Stimulated activated CD8-positive, alpha-beta memory T cell treated with anti-CD3 and anti-CD28 coated beads, Interleukin-7, amount 100 ng/mL, for 48 hours (primary cell): ENCODE results near the gene PBX4.
A peak's percentile ranks its signal among the peaks of the same experiment; 100 is the strongest.
"Not testable (repeated sequence)": the region's sequence is repeated elsewhere in the genome, so short reads cannot be mapped to it uniquely, and the experiment has no call there.

Experiments used
- DNase-seq, 2 donors: peaks; one replicate each; pipeline ENCODE4 v3.0.0-alpha.2; 2020; ENCODE audit warnings: low read depth in 1 of 2; ENCODE audit errors: extremely low read depth in 1 of 2

The PBX4 gene

GRCh38 chr19:19618219-19619051 is at the start of gene PBX4:
Gene PBX4, minus strand, starts transcription at chr19:19618687. Its CDS starts 58 bp downstream, at chr19:19618629.
- DNase-seq, result peak; percentile 98 to 99

GRCh38 chr19:19665420-19665948 is 47.0 kb upstream of the PBX4 start:
- not testable (repeated sequence) for DNase-seq

- DNase-seq, result peak; percentile 78 to 94
These were observed 45.0 kb upstream of the PBX4 start, which contains the start of gene ATP13A1 for GRCh38 chr19:19663256-19664120. Gene ATP13A1, minus strand, starts transcription at chr19:19663676. Its CDS starts 10 bp downstream, at chr19:19663666.

GRCh38 chr19:19662871-19663255 is 44.4 kb upstream of the PBX4 start:
- no peak for DNase-seq

- DNase-seq, result no peak
These were observed 43.9 kb upstream of the PBX4 start for GRCh38 chr19:19662344-19662743.

GRCh38 chr19:19661675-19662251 is 43.3 kb upstream of the PBX4 start:
- peak in 1 of 2 donors; percentile 52 for DNase-seq

- DNase-seq, result no peak
These were observed 42.7 kb upstream of the PBX4 start for GRCh38 chr19:19661141-19661674.

- DNase-seq, result no peak
These were observed 41.3 kb upstream of the PBX4 start for GRCh38 chr19:19659646-19660245.

GRCh38 chr19:19657397-19657783 is 38.9 kb upstream of the PBX4 start:
- DNase-seq, result no peak

- no peak for DNase-seq
These were observed 38.2 kb upstream of the PBX4 start for GRCh38 chr19:19656451-19657396.

- no peak for DNase-seq
These were observed 37.3 kb upstream of the PBX4 start for GRCh38 chr19:19655641-19656343.

GRCh38 chr19:19655051-19655594 is 36.6 kb upstream of the PBX4 start:
- DNase-seq, result no peak

- DNase-seq, result no peak
These were observed 36.0 kb upstream of the PBX4 start for GRCh38 chr19:19654441-19654840.

- DNase-seq, result no peak
These were observed 35.2 kb upstream of the PBX4 start for GRCh38 chr19:19653597-19654147.

GRCh38 chr19:19652482-19653295 is 34.2 kb upstream of the PBX4 start:
- no peak for DNase-seq

- DNase-seq, result no peak
These were observed 32.6 kb upstream of the PBX4 start for GRCh38 chr19:19651076-19651475.

GRCh38 chr19:19650331-19650730 is 31.8 kb upstream of the PBX4 start:
- DNase-seq, result no peak
